K562 (cell line): Measurements from ENCODE around the gene EDARADD. TPM values are rescaled to one million over a fixed set of nuclear protein-coding genes. Genes with fewer than 3 reads are reported as not detected.

Source experiments
- ATAC-seq: fragments of 200-7000 bp; cut with Tn5 transposase; 3 replicates; pipeline ENCODE4 v1.9.1; 2020; ENCODE audit warnings: moderate library complexity
- BruUV-seq: library from RNA; stranded (reverse); fragments of 400-500 nt; replicated peaks from 2 replicates; lab custom pipeline; 2021; lab: Mats Ljungman, UMichigan
- CTCF ChIA-PET: fragments of 300-600 bp; formaldehyde crosslinking; extraction: SDS; loops from one replicate; lab custom pipeline; 2021; ENCODE audit warnings: low intra/inter-chr PET ratio; lab: Yijun Ruan, JAX
- POLR2A ChIA-PET: fragments of 300-600, 350-650 bp; sonication (Branson Sonifier 250); formaldehyde crosslinking; extraction: SDS; loops from one replicate; lab custom pipeline; 2021; ENCODE audit warnings: antibody characterized with exemption, inconsistent platforms; lab: Yijun Ruan, JAX
- DNase-seq, 4 experiments: peaks; one replicate each; pipeline versions ENCODE4 v3.0.0 to v3.0.0-alpha.2; 2011 to 2018; ENCODE audit warnings: low spot score in 3 of 4, mixed read lengths in 3 of 4; ENCODE audit errors: extremely low read depth in 1 of 4
- FAIRE-seq: peaks from 2 replicates; lab custom pipeline; 2011; peaks lifted over from hg19 to GRCh38; lab: Jason Lieb, UNC
- H2AFZ ChIP-seq: 2 replicates; pipeline ENCODE4 v1.6.0; 2011; ENCODE audit warnings: low read depth, low read length, control low read depth, inconsistent platforms
- H3K27ac ChIP-seq: fragments of 200-600 bp; 3 replicates; pipeline ENCODE4 v1.8.0; 2011; ENCODE audit warnings: low read depth, mild to moderate bottlenecking, control low read depth, inconsistent platforms, low read length, moderate library complexity, mixed read lengths; ENCODE audit errors: extremely low read depth
- H3K27me3 ChIP-seq, 2 experiments: fragments of 300-600 bp in 1 of 2; 2 replicates in 1 of 2; 3 replicates in 1 of 2; pipeline versions ENCODE4 v1.6.0 to v1.8.0; 2011; ENCODE audit warnings: inconsistent platforms in 2 of 2, low read length in 2 of 2, mild to moderate bottlenecking in 1 of 2, mixed read lengths in 1 of 2, moderate library complexity in 1 of 2; ENCODE audit not compliant: control insufficient read depth in 2 of 2, insufficient read depth in 2 of 2
- H3K36me3 ChIP-seq: fragments of 300-600 bp; 3 replicates; pipeline ENCODE4 v1.8.0; 2011; ENCODE audit warnings: mild to moderate bottlenecking, low read length, inconsistent platforms; ENCODE audit not compliant: control insufficient read depth, insufficient read depth
- H3K4me1 ChIP-seq, 2 experiments: fragments of 200-600 bp in 1 of 2; replicated peaks in 1 of 2; 2 replicates in 1 of 2; 3 replicates in 1 of 2; pipeline versions ENCODE4 v1.5.1 to v1.8.0; 2011; ENCODE audit warnings: inconsistent platforms in 2 of 2, low read length in 2 of 2, mild to moderate bottlenecking in 1 of 2, mixed read lengths in 1 of 2, moderate library complexity in 1 of 2; ENCODE audit not compliant: control insufficient read depth in 2 of 2, insufficient read depth in 2 of 2
- H3K4me2 ChIP-seq: 2 replicates; pipeline ENCODE4 v1.6.1; 2011; ENCODE audit warnings: low read length, control low read depth, inconsistent platforms, mixed read lengths; ENCODE audit not compliant: insufficient read depth
- H3K4me3 ChIP-seq: fragments of 200-600 bp; sonication (generic), shearing (Covaris generic); 2 replicates; pipeline ENCODE4 v1.5.1; 2016; ENCODE audit warnings: control low read depth, inconsistent platforms
- H3K79me2 ChIP-seq: fragments of 200-600 bp; 3 replicates; pipeline ENCODE4 v1.8.0; 2011; ENCODE audit warnings: low read length, inconsistent platforms; ENCODE audit not compliant: control insufficient read depth, insufficient read depth
- H3K9ac ChIP-seq, 2 experiments: 2 replicates each; pipeline versions ENCODE4 v1.6.0 to v1.6.1; 2011; ENCODE audit warnings: low read depth in 2 of 2, low read length in 2 of 2, control low read depth in 1 of 2, inconsistent platforms in 1 of 2, mild to moderate bottlenecking in 1 of 2, mixed read lengths in 1 of 2; ENCODE audit not compliant: insufficient read depth in 1 of 2
- H3K9me1 ChIP-seq: one replicate; pipeline ENCODE4 v1.6.0; 2011; ENCODE audit warnings: inconsistent platforms, mild to moderate bottlenecking, low read length, moderate library complexity; ENCODE audit not compliant: control insufficient read depth, insufficient read depth
- H3K9me3 ChIP-seq: replicated peaks from 2 replicates; pipeline ENCODE4 v1.5.1; 2011; ENCODE audit warnings: low read depth, low read length, inconsistent platforms; ENCODE audit not compliant: control insufficient read depth, insufficient read depth
- H4K20me1 ChIP-seq: replicated peaks from 2 replicates; pipeline ENCODE4 v1.6.1; 2011; ENCODE audit warnings: low read length, inconsistent platforms, mixed read lengths; ENCODE audit not compliant: control insufficient read depth, insufficient read depth
- C11orf30 ChIP-seq: fragments of 450-650 bp; IDR thresholded peaks from 2 replicates; pipeline ENCODE4 v1.6.1; 2016; ENCODE audit warnings: low read depth, mild to moderate bottlenecking
- CBX1 ChIP-seq: sonication (generic); IDR thresholded peaks from 2 replicates; pipeline ENCODE4 v1.6.1; 2016; ENCODE audit warnings: antibody characterized with exemption, low read depth, mild to moderate bottlenecking
- CEBPG ChIP-seq, 3 experiments: fragments of 200-800 bp in 1 of 3; sonication (Bioruptor generic) in 1 of 3; sonication (generic) in 1 of 3; formaldehyde crosslinking in 1 of 3; IDR thresholded peaks in 2 of 3; conservative IDR thresholded peaks in 1 of 3; 2 replicates each; pipeline versions ENCODE4 v1.6.1 to v1.8.0; 2016 to 2022; ENCODE audit warnings: missing compliant biosample characterization in 2 of 3, missing genetic modification characterization in 2 of 3, mild to moderate bottlenecking in 1 of 3, missing genetic modification reagents in 1 of 3
- EHMT2 ChIP-seq: fragments of 450-650 bp; IDR thresholded peaks from 2 replicates; pipeline ENCODE4 v1.6.1; 2018; ENCODE audit warnings: antibody characterized with exemption
- ELF2 ChIP-seq: fragments of 250-450 bp; sonication (Bioruptor Pico); IDR thresholded peaks from 2 replicates; pipeline ENCODE4 v1.5.0; 2021; ENCODE audit warnings: mild to moderate bottlenecking
- ETS2 ChIP-seq: IDR thresholded peaks from 2 replicates; pipeline ENCODE4 v1.6.1; 2016; ENCODE audit warnings: borderline replicate concordance, missing genetic modification characterization, mild to moderate bottlenecking, moderate library complexity, missing compliant biosample characterization; ENCODE audit not compliant: poor library complexity, severe bottlenecking
- FOXK2 ChIP-seq, 2 experiments: fragments of 450-650 bp; IDR thresholded peaks in 1 of 2; conservative IDR thresholded peaks in 1 of 2; 2 replicates each; pipeline ENCODE4 v1.6.1; 2016; ENCODE audit warnings: low read depth in 2 of 2, mild to moderate bottlenecking in 1 of 2
- GTF2A2 ChIP-seq: IDR thresholded peaks from 2 replicates; pipeline ENCODE4 v1.6.1; 2016; ENCODE audit warnings: mild to moderate bottlenecking, missing genetic modification characterization, missing compliant biosample characterization
- GTF2F1 ChIP-seq: IDR thresholded peaks from 2 replicates; pipeline ENCODE4 v1.6.1; 2011; ENCODE audit warnings: low read depth, low read length, improper control_type of control experiment
- HDAC3 ChIP-seq: fragments of 450-650 bp; IDR thresholded peaks from 2 replicates; pipeline ENCODE4 v1.6.1; 2018; ENCODE audit warnings: borderline replicate concordance, mild to moderate bottlenecking, moderate library complexity; ENCODE audit not compliant: partially characterized antibody
- OTX1 ChIP-seq: fragments of 450-650 bp; formaldehyde crosslinking; IDR thresholded peaks from 2 replicates; pipeline ENCODE4 v1.4.0; 2022; ENCODE audit warnings: mild to moderate bottlenecking
- RNF2 ChIP-seq: sonication (generic); IDR thresholded peaks from 2 replicates; pipeline ENCODE4 v1.6.1; 2016
- SRSF1 ChIP-seq: fragments of 200-400 bp; formaldehyde crosslinking; IDR thresholded peaks from 2 replicates; pipeline ENCODE4 v1.6.1; 2017; ENCODE audit warnings: mild to moderate bottlenecking, low read depth, low read length, moderate library complexity
- ZNF134 ChIP-seq: fragments of 250-450 bp; sonication (Bioruptor Pico); conservative IDR thresholded peaks from 2 replicates; pipeline ENCODE4 v1.4.0; 2020
- ZNF311 ChIP-seq: fragments of 250-450 bp; sonication (Bioruptor Pico); IDR thresholded peaks from 2 replicates; pipeline ENCODE4 v1.4.0; 2020; ENCODE audit warnings: mild to moderate bottlenecking, moderate library complexity
- ZNF76 ChIP-seq: fragments of 250-450 bp; sonication (Bioruptor Pico); IDR thresholded peaks from 2 replicates; pipeline ENCODE4 v1.4.0; 2020; ENCODE audit warnings: mild to moderate bottlenecking, moderate library complexity, borderline replicate concordance
- whole genome bisulfite sequencing: fragments of 100-300 bp; shearing (Covaris generic); methylation state at CpG from one replicate; pipeline ENCODE4 v1.1.6; 2016; ENCODE audit warnings: low coverage, mixed read lengths; ENCODE audit not compliant: insufficient coverage; ENCODE audit errors: missing lambda C conversion rate; 5-methylcytosine and 5-hydroxymethylcytosine counted together
- in situ Hi-C: fragments of 300-500 bp; cut with MboI; formaldehyde crosslinking; loops from 4 replicates; pipeline ENCODE4 v1.15.0; 2018; ENCODE audit warnings: inconsistent platforms, mixed read lengths
- intact Hi-C: fragments of 100-400 bp; cut with micrococcal nuclease; formaldehyde crosslinking; loops from 2 replicates; pipeline ENCODE4 v1.14.2; 2022
- polyA plus RNA-seq, 8 experiments: library from polyadenylated mRNA; depleted of rRNA in 4 of 8; stranded (reverse) in 5 of 8; unstranded in 3 of 8; fragments of >200 nt; fragmentation: Nextera tagmentation in 2 of 8; fragmentation: Illumina TruSeq in 1 of 8; extraction: Ambion mirVana in 2 of 8; extraction: Trizol in 1 of 8; gene quantifications; 2 replicates each; pipeline versions ENCODE4 v1.2.1 to v1.2.3, GENCODE V29; 2011 to 2014; ENCODE audit warnings: inconsistent platforms in 1 of 8, missing spikeins in 1 of 8
- total RNA-seq, 7 experiments: library from RNA; depleted of rRNA in 6 of 7; stranded (reverse); fragments of >200 nt in 6 of 7; fragmentation: Illumina TruSeq in 2 of 7; extraction: Trizol in 2 of 7; gene quantifications; 2 replicates each; pipeline versions ENCODE4 v1.2.1 to v1.2.3, GENCODE V29; 2011 to 2021; ENCODE audit warnings: low replicate concordance in 1 of 7
- TF ChIP-seq, protein P1 (sequence below): fragments of 250-450 bp; sonication (Bioruptor Pico); IDR thresholded peaks from 2 replicates; pipeline ENCODE4 v1.4.0; 2020; ENCODE audit warnings: mild to moderate bottlenecking, moderate library complexity, borderline replicate concordance
- TF ChIP-seq, protein P2 (sequence below): fragments of 450-650 bp; IDR thresholded peaks from 2 replicates; pipeline ENCODE4 v1.6.1; 2016; ENCODE audit warnings: mild to moderate bottlenecking

Gene EDARADD
- total and polyA plus RNA-seq, 9 of the 15 experiments (the other 6 are each of a cell fraction or from before 2014, with no cell fraction given), result 0.46 to 32.4 (median 20.6) TPM

- TF ChIP-seq, protein P1, sequence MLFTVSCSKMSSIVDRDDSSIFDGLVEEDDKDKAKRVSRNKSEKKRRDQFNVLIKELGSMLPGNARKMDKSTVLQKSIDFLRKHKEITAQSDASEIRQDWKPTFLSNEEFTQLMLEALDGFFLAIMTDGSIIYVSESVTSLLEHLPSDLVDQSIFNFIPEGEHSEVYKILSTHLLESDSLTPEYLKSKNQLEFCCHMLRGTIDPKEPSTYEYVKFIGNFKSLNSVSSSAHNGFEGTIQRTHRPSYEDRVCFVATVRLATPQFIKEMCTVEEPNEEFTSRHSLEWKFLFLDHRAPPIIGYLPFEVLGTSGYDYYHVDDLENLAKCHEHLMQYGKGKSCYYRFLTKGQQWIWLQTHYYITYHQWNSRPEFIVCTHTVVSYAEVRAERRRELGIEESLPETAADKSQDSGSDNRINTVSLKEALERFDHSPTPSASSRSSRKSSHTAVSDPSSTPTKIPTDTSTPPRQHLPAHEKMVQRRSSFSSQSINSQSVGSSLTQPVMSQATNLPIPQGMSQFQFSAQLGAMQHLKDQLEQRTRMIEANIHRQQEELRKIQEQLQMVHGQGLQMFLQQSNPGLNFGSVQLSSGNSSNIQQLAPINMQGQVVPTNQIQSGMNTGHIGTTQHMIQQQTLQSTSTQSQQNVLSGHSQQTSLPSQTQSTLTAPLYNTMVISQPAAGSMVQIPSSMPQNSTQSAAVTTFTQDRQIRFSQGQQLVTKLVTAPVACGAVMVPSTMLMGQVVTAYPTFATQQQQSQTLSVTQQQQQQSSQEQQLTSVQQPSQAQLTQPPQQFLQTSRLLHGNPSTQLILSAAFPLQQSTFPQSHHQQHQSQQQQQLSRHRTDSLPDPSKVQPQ (CRISPR knock-in tag), result no peak
- no peak for TF ChIP-seq ZNF76 (CRISPR knock-in tag)
- no peak for TF ChIP-seq EHMT2
- no peak for TF ChIP-seq GTF2F1
- TF ChIP-seq ELF2 (CRISPR knock-in tag), result no peak
- no peak for TF ChIP-seq GTF2A2
- no peak for TF ChIP-seq OTX1 (CRISPR knock-in tag)
- TF ChIP-seq ZNF311 (CRISPR knock-in tag), result no peak
Observed at GRCh38 chr1:236345728-236346127, 48.4 kb upstream of the EDARADD start (continued).

DNA sequence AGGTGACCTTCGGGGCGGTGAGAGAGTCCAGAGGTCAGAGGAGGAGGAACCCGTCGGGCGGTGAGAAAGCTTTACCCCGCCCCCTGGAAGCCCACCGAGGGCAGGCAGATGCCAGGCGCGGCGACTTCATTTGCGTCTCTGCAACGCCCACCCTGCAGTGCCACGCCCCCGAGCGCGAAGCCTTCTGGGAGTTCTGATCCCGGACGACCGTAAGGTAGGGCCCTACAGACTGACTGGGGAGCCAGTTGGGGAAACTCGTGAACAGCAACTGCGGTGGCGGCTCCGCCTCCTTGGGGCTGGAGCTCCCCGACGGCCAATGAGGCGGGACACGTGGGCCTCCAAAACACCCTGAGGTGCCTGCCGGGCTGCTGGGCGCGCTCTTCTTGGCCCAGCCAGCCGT lies 46.0 kb upstream of the EDARADD start:
- Histone ChIP-seq H3K9ac (no peak overlapping the region), H4K20me1 (no peaks in the 10 kb centered on the region), H2AFZ (no peak overlapping the region), H3K79me2 (no peaks in the 10 kb centered on the region), H3K4me1 (peaks cover 33 to 41% of the 10 kb centered on the region in 2 experiments), H3K4me2 (no peak overlapping the region), H3K4me3 (no peak overlapping the region), H3K9me1 (no peaks in the 10 kb centered on the region), H3K9me3 (peaks cover 8% of the 10 kb centered on the region), H3K27me3 (no peaks in the 10 kb centered on the region), H3K27ac (peak overlapping the region; percentile 97; the same call in 1 of the 3 replicates), H3K36me3 (no peaks in the 10 kb centered on the region)
- DNase-seq (no peak), FAIRE-seq (no peak), ATAC-seq (no peak)
- POLR2A ChIA-PET, result interaction anchor here (0.7 kb wide), 2 partner anchors 67 to 174 kb away, joined by 3 read pairs; no protein-coding TSS in a partner anchor
- in situ Hi-C loops, result no loop called here
- intact Hi-C loops, result loop anchor here (5.0 kb wide), 1 partner anchor 241 kb away; no protein-coding TSS in a partner anchor
- WGBS, result 97% methylated on average over 26 of the region's 31 CpGs
- CTCF ChIA-PET, result no interaction called here
- BruUV-seq, result no TSS peak
- no peak for TF ChIP-seq HDAC3
- TF ChIP-seq C11orf30, result no peak
- TF ChIP-seq ZNF134 (CRISPR knock-in tag), result no peak
- no peak for TF ChIP-seq SRSF1
- TF ChIP-seq FOXK2 (conservative IDR thresholded peaks at IDR 0.05 in 1 of 2, IDR thresholded peaks at IDR 0.05 in 1 of 2; ENCODE audit: low read depth in 2 of 2), result no peak
- TF ChIP-seq CBX1, result peak; percentile 85
- TF ChIP-seq, protein P2, sequence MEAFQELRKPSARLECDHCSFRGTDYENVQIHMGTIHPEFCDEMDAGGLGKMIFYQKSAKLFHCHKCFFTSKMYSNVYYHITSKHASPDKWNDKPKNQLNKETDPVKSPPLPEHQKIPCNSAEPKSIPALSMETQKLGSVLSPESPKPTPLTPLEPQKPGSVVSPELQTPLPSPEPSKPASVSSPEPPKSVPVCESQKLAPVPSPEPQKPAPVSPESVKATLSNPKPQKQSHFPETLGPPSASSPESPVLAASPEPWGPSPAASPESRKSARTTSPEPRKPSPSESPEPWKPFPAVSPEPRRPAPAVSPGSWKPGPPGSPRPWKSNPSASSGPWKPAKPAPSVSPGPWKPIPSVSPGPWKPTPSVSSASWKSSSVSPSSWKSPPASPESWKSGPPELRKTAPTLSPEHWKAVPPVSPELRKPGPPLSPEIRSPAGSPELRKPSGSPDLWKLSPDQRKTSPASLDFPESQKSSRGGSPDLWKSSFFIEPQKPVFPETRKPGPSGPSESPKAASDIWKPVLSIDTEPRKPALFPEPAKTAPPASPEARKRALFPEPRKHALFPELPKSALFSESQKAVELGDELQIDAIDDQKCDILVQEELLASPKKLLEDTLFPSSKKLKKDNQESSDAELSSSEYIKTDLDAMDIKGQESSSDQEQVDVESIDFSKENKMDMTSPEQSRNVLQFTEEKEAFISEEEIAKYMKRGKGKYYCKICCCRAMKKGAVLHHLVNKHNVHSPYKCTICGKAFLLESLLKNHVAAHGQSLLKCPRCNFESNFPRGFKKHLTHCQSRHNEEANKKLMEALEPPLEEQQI, result peak; percentile 79
- TF ChIP-seq ETS2 (tag), result no peak
- TF ChIP-seq CEBPG (CRISPR knock-in tag; IDR thresholded peaks at IDR 0.05), result no peak
- no peak for TF ChIP-seq CEBPG (tag; conservative IDR thresholded peaks at IDR 0.05 in 1 of 2, IDR thresholded peaks at IDR 0.05 in 1 of 2)
- no peak for TF ChIP-seq RNF2
